Immature natural killer cell (primary cell): Measurements from ENCODE around the gene AGR3. TPM values are rescaled to one million over a fixed set of nuclear protein-coding genes. Genes with fewer than 3 reads are reported as not detected.

Source experiments
- DNase-seq, 3 donors: peaks; one replicate each; pipeline ENCODE4 v3.0.0; 2022; ENCODE audit warnings: mixed read lengths in 1 of 3
- H3K27ac Mint-ChIP-seq, 6 donors: one replicate each; pipeline ENCODE4 v1.8.0; 2020; ENCODE audit warnings: mixed read lengths in 6 of 6, mild to moderate bottlenecking in 5 of 6, inconsistent platforms in 4 of 6, moderate library complexity in 3 of 6
- H3K27me3 Mint-ChIP-seq, 3 donors: one replicate each; pipeline ENCODE4 v1.8.0; 2020 to 2021; ENCODE audit warnings: low read depth in 3 of 3, mild to moderate bottlenecking in 3 of 3, mixed read lengths in 3 of 3, moderate library complexity in 3 of 3, inconsistent platforms in 1 of 3
- H3K36me3 Mint-ChIP-seq, 3 donors: one replicate each; pipeline ENCODE4 v1.8.0; 2020; ENCODE audit warnings: mixed read lengths in 3 of 3, inconsistent platforms in 2 of 3, mild to moderate bottlenecking in 2 of 3
- H3K4me1 Mint-ChIP-seq, 2 donors: one replicate each; pipeline ENCODE4 v1.8.0; 2020; ENCODE audit warnings: inconsistent platforms in 2 of 2, mild to moderate bottlenecking in 2 of 2, mixed read lengths in 2 of 2, moderate library complexity in 1 of 2
- H3K4me3 Mint-ChIP-seq, 5 donors: one replicate each; pipeline ENCODE4 v1.8.0; 2020; ENCODE audit warnings: mild to moderate bottlenecking in 5 of 5, mixed read lengths in 5 of 5, inconsistent platforms in 3 of 5, moderate library complexity in 3 of 5
- H3K9me3 Mint-ChIP-seq, 6 donors: one replicate each; pipeline ENCODE4 v1.8.0; 2020; ENCODE audit warnings: mild to moderate bottlenecking in 6 of 6, mixed read lengths in 6 of 6, inconsistent platforms in 4 of 6, moderate library complexity in 3 of 6
- polyA plus RNA-seq, 3 donors: library from polyadenylated mRNA; unstranded; fragments of 300-500 nt; fragmentation: Illumina TruSeq; gene quantifications; one replicate each; pipeline ENCODE4 v1.2.3, GENCODE V29; 2021

Gene AGR3
- polyA plus RNA-seq, 3 donors from 2014 or later = not detected

DNA sequence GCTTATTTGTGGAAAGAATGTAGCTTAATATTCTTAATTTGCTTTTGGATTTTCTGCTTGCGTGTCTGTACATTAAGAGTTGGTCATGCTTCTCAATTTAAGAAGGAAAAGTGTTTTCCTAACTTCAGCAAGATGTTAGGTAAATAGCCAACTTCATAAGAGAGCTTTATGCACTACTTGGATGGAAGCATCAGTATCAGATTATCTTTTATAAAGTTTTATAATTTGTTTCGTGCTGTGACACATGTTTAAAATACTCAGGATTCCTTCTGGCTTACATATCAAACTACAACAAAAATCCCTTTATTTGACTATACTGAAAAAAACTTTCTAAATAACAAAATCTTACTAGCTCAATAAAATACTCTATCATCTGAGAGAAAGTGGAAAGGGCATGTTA lies 42.1 kb downstream of the AGR3 start:
- H3K27ac Mint-ChIP-seq = no peak overlapping the region
- no peaks in the 10 kb centered on the region for H3K36me3 Mint-ChIP-seq
- H3K4me3 Mint-ChIP-seq = no peak overlapping the region
- no peaks in the 10 kb centered on the region for H3K4me1 Mint-ChIP-seq
- peaks cover 0 to 2% (median 0%) of the 10 kb centered on the region in 6 donors for H3K9me3 Mint-ChIP-seq
- no peak for DNase-seq
- H3K27me3 Mint-ChIP-seq = peaks cover 6 to 7% (median 7%) of the 10 kb centered on the region in 3 donors

DNA sequence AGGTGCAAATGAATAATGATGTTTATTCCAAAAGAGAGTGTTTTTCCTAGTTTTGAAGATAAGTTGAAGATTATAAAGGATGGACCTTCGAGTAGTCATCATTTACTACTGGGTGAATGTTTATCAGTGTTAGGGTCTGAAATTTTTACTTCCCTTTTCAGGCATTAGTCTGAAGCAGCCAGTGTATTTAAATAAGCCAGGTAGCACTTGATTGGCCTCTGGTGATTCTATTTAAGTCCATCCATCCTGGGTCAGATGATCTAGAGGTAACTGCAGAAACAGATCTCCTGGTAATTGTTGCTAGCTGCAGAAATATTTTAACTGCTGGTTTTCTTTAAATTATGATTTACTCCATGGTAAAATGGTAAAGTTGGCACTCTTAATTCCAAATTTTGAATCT lies 42.9 kb downstream of the AGR3 start:
- H3K9me3 Mint-ChIP-seq = peaks cover 0 to 2% (median 0%) of the 10 kb centered on the region in 6 donors
- no peak overlapping the region for H3K27ac Mint-ChIP-seq
- H3K27me3 Mint-ChIP-seq = peaks cover 0 to 7% (median 6%) of the 10 kb centered on the region in 3 donors
- H3K4me3 Mint-ChIP-seq = no peak overlapping the region
- no peak for DNase-seq
- H3K36me3 Mint-ChIP-seq = no peaks in the 10 kb centered on the region
- no peaks in the 10 kb centered on the region for H3K4me1 Mint-ChIP-seq

- no peak for DNase-seq
- Mint-ChIP-seq H3K4me1 (no peaks in the 10 kb centered on the region), H3K36me3 (no peaks in the 10 kb centered on the region), H3K9me3 (peaks cover 0 to 2% (median 0%) of the 10 kb centered on the region in 6 donors), H3K27me3 (peaks cover 0 to 7% (median 6%) of the 10 kb centered on the region in 3 donors), H3K27ac (no peak overlapping the region), H3K4me3 (no peak overlapping the region)
These were observed 43.4 kb downstream of the AGR3 start for GRCh38 chr7:16838386-16838785.

GRCh38 chr7:16836481-16836880 lies 45.3 kb downstream of the AGR3 start:
- Mint-ChIP-seq H3K27me3 (peaks cover 2 to 7% (median 6%) of the 10 kb centered on the region in 3 donors), H3K27ac (no peak overlapping the region), H3K4me3 (no peak overlapping the region), H3K4me1 (no peaks in the 10 kb centered on the region), H3K9me3 (peaks cover 0 to 3% (median 0%) of the 10 kb centered on the region in 6 donors), H3K36me3 (no peaks in the 10 kb centered on the region)
- DNase-seq = no peak

GRCh38 chr7:16833373-16833772 lies 48.4 kb downstream of the AGR3 start:
- Mint-ChIP-seq H3K27me3 (peaks cover 3 to 7% (median 4%) of the 10 kb centered on the region in 3 donors), H3K4me1 (no peaks in the 10 kb centered on the region), H3K36me3 (no peaks in the 10 kb centered on the region), H3K9me3 (peaks cover 2 to 13% (median 5%) of the 10 kb centered on the region in 6 donors), H3K27ac (no peak overlapping the region), H3K4me3 (no peak overlapping the region)
- no peak for DNase-seq

- no peaks in the 10 kb centered on the region for H3K4me1 Mint-ChIP-seq
- H3K27me3 Mint-ChIP-seq = peaks cover 0 to 8% (median 3%) of the 10 kb centered on the region in 3 donors
- peaks cover 2 to 12% (median 7%) of the 10 kb centered on the region in 6 donors for H3K9me3 Mint-ChIP-seq
- no peaks in the 10 kb centered on the region for H3K36me3 Mint-ChIP-seq
- DNase-seq = no peak
- no peak overlapping the region for H3K27ac Mint-ChIP-seq
- no peak overlapping the region for H3K4me3 Mint-ChIP-seq
These were observed 55.7 kb downstream of the AGR3 start for GRCh38 chr7:16826060-16826459.

GRCh38 chr7:16822029-16822428 lies 59.8 kb downstream of the AGR3 start:
- H3K4me3 Mint-ChIP-seq = no peak overlapping the region
- H3K27me3 Mint-ChIP-seq = peaks cover 0 to 6% (median 1%) of the 10 kb centered on the region in 3 donors
- no peaks in the 10 kb centered on the region for H3K9me3 Mint-ChIP-seq
- no peaks in the 10 kb centered on the region for H3K36me3 Mint-ChIP-seq
- no peaks in the 10 kb centered on the region for H3K4me1 Mint-ChIP-seq
- DNase-seq = no peak
- no peak overlapping the region for H3K27ac Mint-ChIP-seq

- H3K9me3 Mint-ChIP-seq = peaks cover 0 to 5% (median 0%) of the 10 kb centered on the region in 6 donors
- H3K27ac Mint-ChIP-seq = no peak overlapping the region
- peaks cover 0 to 8% (median 1%) of the 10 kb centered on the region in 3 donors for H3K27me3 Mint-ChIP-seq
- no peaks in the 10 kb centered on the region for H3K4me1 Mint-ChIP-seq
- H3K4me3 Mint-ChIP-seq = no peak overlapping the region
- H3K36me3 Mint-ChIP-seq = no peaks in the 10 kb centered on the region
- DNase-seq = no peak
These were observed 63.1 kb downstream of the AGR3 start for GRCh38 chr7:16818732-16819131.

DNA sequence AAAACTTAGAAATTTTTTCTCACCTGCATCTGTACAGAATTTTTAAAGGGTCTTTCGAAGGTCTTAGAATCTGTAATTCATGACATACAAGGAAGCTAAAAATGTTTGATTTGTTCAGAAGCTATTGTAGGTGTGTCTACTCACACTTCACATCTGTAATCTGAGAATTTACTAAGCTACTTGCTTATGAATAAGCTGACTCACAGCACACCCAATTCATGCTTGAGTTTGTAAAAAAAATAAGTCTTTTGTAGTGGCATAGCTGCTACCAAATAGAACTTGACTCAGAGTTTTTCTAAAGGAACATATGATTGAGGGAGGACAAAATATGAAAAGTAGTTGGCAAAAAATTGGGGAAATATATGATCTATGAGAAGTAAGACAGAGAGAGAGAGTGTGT lies 64.2 kb downstream of the AGR3 start:
- Mint-ChIP-seq H3K4me3 (no peak overlapping the region), H3K36me3 (no peaks in the 10 kb centered on the region), H3K27ac (no peak overlapping the region), H3K4me1 (no peaks in the 10 kb centered on the region), H3K9me3 (peaks cover 0 to 5% (median 0%) of the 10 kb centered on the region in 6 donors), H3K27me3 (peaks cover 0 to 8% (median 1%) of the 10 kb centered on the region in 3 donors)
- no peak for DNase-seq

GRCh38 chr7:16816824-16817223 lies 65.0 kb downstream of the AGR3 start:
- no peak overlapping the region for H3K4me3 Mint-ChIP-seq
- H3K27ac Mint-ChIP-seq = no peak overlapping the region

GRCh38 chr7:16815001-16815400 lies 66.8 kb downstream of the AGR3 start:
- Mint-ChIP-seq H3K4me1 (no peaks in the 10 kb centered on the region), H3K36me3 (no peaks in the 10 kb centered on the region), H3K27ac (no peak overlapping the region), H3K27me3 (peaks cover 0 to 6% (median 0%) of the 10 kb centered on the region in 3 donors), H3K4me3 (no peak overlapping the region), H3K9me3 (peaks cover 0 to 5% (median 0%) of the 10 kb centered on the region in 6 donors)
- no peak for DNase-seq

More at GRCh38 chr7:16816824-16817223, 65.0 kb downstream of the AGR3 start:
- H3K36me3 Mint-ChIP-seq = no peaks in the 10 kb centered on the region
- DNase-seq = no peak
- no peaks in the 10 kb centered on the region for H3K4me1 Mint-ChIP-seq
- H3K27me3 Mint-ChIP-seq = peaks cover 0 to 8% (median 1%) of the 10 kb centered on the region in 3 donors
- peaks cover 0 to 5% (median 0%) of the 10 kb centered on the region in 6 donors for H3K9me3 Mint-ChIP-seq

DNA sequence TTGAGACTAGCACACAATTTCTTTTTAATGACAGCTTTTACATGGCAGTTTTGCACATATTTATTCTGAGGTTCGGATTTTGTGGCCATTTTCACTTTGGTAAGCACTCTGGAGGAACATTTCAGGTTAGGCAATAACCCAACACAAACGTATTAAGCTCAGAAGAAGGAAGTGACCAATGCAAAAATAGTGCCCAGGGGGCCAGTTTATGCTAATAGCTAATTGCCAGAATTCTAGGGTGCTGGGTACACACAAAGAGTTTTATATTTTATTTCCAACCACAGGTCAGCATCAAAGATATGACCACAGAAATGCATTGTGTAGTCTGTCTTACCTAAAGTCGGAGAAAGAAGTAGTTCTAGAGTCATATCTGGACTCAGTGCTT lies 68.6 kb downstream of the AGR3 start:
- no peak for DNase-seq
- H3K4me1 Mint-ChIP-seq = no peaks in the 10 kb centered on the region
- peaks cover 0 to 6% (median 0%) of the 10 kb centered on the region in 3 donors for H3K27me3 Mint-ChIP-seq

DNA sequence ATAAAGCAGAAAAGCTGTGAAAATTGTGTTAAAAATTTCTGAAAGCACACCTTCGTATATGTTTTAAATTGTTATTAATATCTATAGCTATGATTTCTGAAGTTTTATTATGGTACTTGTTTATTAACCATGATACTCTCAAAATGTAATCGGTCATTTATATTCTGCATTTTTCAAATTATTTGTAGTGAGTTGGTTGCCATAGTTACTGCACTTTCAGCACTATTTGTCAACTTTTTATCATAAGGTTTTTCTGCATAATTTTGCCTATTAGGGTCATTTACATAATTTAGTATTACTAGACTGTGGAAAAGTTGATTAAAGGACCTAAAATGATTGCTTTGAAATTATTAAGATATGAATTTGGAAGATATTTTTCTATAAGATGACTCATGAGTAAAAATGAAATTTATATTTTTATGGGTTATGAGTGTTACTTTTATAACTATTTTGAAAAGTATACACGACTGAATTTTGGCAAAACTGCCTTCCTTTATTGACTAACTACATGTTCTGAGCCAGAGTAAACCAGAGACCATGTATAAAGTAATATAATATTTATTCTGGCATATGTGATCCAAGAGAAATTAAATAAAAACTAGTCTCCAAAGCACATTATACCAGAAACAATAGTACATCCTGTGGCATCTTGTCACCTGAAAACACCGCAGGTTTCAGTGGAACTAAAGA lies 69.1 kb downstream of the AGR3 start:
- H3K27me3 Mint-ChIP-seq = peaks cover 0 to 7% (median 0%) of the 10 kb centered on the region in 3 donors
- no peak overlapping the region for H3K4me3 Mint-ChIP-seq
- no peak for DNase-seq
- H3K4me1 Mint-ChIP-seq = no peaks in the 10 kb centered on the region
- H3K27ac Mint-ChIP-seq = no peak overlapping the region
- no peaks in the 10 kb centered on the region for H3K36me3 Mint-ChIP-seq
- peaks cover 0 to 5% (median 0%) of the 10 kb centered on the region in 6 donors for H3K9me3 Mint-ChIP-seq

More for the DNA sequence above, 68.6 kb downstream of the AGR3 start:
- Mint-ChIP-seq H3K9me3 (peaks cover 0 to 5% (median 0%) of the 10 kb centered on the region in 6 donors), H3K27ac (no peak overlapping the region), H3K4me3 (no peak overlapping the region), H3K36me3 (no peaks in the 10 kb centered on the region)

- Mint-ChIP-seq H3K4me1 (no peaks in the 10 kb centered on the region), H3K4me3 (no peak overlapping the region), H3K9me3 (peaks cover 0 to 5% (median 0%) of the 10 kb centered on the region in 6 donors), H3K27ac (no peak overlapping the region), H3K36me3 (no peaks in the 10 kb centered on the region), H3K27me3 (peaks cover 0 to 11% (median 0%) of the 10 kb centered on the region in 3 donors)
- no peak for DNase-seq
These were observed 70.2 kb downstream of the AGR3 start for GRCh38 chr7:16811551-16811950.
